HG03064 (cell line): Measurements from ENCODE around the gene TOP3B.

Experiments used
- ATAC-seq: cut with Tn5 transposase; IDR thresholded peaks from one replicate; pipeline ENCODE4 v1.9.1; 2021; ENCODE audit warnings: low read depth; ENCODE audit not compliant: unreplicated experiment

The TOP3B gene

GRCh38 chr22:21984793-21985192 lies 2.2 kb upstream of the TOP3B start:
- ATAC-seq: no peak

GRCh38 chr22:21981874-21982273 lies 713 bp downstream of the TOP3B start:
- ATAC-seq: no peak

DNA sequence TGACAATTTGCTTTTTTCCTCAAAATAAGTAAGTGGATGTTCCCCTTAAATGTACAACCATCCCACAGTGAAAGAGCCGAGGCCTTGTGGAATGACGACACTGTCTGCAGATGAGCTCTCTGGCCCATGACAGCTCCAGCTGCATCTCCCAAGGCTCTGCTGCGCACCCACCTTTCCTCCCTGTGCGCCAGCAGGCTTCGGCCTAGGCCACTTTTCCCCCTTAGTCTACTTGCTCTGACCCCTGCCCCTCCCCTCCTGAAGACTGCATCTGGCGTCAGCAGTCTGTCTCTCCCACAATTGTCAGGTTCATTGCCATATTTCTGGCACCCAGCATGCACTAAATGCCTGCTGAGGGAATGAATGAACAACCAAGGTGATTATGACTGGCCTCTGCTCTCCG lies 2.0 kb downstream of the TOP3B start:
- ATAC-seq: no peak

DNA sequence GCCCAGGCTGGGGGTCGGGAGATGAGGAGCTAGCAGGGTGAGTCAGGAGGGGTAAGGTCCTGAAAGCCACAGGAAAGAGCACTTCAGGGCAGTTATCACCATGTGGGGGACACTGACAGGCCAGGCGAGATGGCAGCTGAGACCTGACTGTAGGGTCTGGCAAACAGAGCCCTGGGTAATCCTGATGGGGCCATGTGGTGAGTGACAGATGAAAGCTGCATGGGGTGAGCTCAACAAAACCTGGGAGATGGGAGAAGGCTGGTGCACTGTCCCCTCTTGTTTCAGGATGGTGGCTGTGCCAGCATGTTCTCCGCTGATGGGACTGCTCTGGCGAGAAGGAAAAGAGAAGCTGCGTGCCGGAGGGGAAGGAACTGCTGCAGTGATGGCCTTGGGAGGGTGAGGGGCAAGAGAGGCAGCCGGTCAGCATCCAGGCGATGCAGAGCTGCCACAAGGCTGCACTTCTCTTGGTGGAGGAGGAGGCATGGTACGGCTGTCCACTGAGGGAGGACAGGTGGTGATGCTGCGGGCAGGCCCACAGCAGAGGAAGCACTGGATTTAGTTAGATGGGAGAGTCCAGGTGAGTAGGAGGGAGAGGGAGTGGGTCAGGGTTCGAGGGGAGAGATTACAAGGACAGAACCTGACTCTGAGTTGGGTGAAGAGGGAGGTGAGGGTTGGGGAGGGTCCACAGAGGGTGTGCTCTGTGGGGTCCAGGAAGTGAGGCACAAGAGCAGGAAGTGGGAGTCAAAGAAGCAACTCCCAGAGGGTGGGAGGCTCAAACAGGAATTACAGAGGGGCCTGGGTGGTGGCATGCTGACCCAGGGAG lies 3.8 kb downstream of the TOP3B start:
- no peak for ATAC-seq

- no peak for ATAC-seq
These were observed 4.8 kb downstream of the TOP3B start for GRCh38 chr22:21977814-21978213.

- ATAC-seq: no peak
These were observed 6.7 kb downstream of the TOP3B start for GRCh38 chr22:21975854-21976345.

DNA sequence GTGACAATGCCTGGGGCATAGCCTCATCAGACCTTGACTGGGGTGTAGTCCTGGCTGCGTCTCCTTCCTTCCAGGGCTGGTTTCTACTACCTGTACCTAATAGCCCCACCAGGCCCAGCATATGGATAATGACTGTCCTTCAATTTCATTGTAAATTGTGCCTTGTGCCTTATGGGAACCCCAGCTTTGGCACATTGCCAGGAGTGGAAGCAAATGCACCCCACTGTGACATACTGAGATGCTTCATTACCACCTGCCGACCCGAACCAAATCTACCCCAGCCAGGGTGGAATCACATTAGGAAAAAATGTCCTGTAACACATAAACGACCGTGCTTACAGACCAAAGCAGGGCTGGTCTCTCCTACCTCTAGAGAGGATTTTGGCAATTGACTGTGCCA lies 7.3 kb downstream of the TOP3B start:
- ATAC-seq: no peak

DNA sequence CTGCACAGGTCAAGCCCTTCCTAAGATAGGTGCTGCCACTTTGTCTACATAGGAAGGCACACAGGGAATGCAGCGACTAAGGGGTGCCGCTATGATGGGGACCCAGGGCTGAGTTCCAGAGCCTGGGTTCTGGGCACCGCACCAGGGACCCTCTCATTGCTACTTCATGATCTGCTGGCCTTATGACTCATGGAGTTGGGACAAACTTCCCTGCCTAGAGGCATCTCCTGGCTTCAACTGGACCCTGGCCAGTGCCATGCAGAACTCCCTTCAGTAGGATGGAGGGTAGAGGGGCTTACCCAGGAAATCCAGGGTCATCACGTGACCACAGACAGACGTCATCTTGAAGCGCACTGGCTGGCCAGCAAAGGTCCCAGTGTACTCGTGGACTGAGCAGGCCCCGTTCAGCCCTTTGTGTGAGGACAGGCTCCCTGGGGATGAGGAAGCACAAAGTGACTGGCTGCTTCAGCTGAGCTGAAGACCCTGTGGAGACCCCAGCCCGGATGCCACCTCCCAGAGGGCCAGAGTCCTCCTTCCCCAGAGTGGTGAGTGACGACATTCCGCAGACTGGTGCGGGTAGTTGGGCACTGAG lies 8.4 kb downstream of the TOP3B start:
- no peak for ATAC-seq

DNA sequence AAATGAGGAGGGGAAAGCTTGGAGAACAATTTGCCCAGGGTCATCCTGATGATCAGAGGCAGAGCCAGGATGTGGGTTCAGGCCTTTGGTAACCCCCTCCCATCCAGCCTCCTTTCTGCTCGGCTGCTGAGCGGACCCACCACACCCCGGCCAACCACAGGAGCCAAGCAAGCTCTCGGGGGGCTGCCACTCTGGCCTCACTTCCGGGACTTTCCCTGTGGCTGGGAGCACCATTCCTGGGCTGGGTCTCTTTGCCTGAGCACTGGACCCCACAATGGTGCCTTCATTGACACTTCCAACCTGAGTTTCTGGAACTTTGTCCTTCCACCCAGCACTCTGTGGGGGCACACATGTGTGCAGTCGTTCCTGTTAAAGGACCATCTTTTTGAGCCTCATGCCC lies 9.8 kb downstream of the TOP3B start:
- ATAC-seq: no peak

GRCh38 chr22:21972293-21972779 lies 10.3 kb downstream of the TOP3B start:
- ATAC-seq: no peak

- ATAC-seq: no peak
These were observed 10.7 kb downstream of the TOP3B start for GRCh38 chr22:21971858-21972275.

DNA sequence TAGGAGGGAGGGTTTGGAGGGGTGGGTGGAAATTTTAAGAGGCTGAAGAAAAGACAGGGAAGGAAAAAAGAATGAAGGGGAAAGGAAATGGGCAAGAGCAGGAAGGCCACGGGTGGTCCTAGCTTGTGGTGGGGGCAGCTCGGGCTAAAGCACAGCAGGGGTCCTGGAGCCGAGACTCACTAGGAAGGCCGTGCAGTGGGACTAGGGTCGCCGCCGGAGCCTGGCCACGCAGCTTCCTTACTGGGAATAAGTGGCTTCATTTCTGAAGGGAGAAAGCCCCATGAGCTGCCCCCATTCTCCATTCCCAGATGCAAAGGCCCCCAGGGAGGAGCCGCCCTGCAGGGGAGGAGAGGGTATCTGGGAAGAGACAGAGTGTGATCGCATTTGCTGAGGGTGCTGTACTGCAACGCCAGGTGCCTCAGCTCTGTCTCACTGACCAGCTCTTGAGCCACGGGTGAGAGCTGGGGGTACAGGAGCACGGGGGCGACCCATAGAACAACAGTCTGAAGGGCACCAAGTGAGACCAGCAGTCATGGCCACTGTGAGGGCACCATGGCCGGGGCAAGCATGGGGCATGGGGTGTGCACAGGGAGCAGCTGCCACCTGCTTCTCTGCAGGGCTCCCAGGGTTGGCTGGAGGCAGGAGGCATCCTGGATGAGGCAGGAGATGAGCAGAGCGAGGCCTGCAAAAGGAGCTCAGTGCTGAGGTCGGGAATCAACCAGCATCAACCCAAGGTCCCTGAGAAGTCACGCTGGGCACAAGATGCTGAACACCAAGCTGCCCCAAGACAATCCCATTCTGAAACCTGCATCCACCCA lies 11.6 kb downstream of the TOP3B start:
- ATAC-seq: no peak

- no peak for ATAC-seq
These were observed 12.4 kb downstream of the TOP3B start for GRCh38 chr22:21970037-21970799.

DNA sequence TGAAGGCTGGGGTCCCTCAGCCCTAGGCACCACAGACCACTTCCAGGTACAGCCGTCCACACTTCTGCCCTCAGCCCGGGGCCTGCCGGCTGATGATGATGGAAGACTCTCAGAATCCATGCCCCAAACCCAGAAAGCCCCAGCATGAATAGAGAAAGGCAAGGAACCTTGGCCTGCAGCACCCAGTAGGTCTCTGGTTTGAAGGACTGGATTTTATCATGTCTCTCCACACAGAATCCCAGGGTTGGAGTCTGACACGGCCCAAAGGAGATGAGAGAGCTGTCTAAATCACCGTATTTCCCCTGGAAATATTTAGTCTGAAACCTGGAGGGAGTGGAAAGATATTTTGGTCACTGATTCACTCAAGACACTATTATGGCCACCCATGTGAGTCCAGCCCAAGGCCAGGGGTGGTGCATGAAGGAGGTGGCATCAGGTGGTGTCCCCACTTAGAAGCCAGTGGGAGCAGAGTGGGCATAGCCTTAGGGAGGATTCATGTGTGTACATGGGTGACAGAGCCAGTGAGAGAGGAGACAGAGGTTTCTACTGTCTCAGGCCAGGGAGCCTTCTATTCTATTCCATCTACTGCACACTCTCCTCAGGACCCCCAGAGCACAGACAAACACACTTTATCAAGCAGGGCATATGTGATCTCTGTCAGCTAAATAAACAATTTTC lies 14.0 kb downstream of the TOP3B start:
- no peak for ATAC-seq

DNA sequence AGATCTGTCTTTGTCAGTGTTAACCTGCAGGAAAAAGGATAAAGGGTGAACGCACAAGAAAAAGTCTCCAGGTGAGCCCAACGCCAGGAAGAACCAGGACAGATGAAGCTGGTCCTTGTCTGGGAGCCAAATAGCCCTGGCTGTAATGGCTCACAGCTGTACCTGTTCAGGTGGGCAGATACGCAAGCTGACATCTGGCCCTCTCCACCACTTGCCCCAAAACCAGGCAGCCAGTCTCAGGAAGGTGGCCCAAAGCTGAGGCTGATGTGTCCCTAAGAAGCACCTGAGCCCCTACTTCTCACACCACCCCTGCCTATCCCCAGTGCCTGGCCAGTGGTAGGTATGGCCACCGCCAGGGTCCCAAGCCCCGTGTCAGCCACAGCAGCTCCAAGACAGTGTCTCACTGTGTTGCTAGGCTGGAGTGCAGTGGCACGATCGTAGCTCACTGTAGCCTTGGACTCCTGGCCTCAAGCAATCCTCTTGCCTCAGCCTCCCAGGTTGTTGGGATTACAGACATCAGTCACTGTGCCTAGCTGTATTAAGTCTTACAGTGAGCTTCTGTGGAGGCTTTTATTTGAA lies 14.8 kb downstream of the TOP3B start:
- no peak for ATAC-seq

- ATAC-seq: no peak
These were observed 15.7 kb downstream of the TOP3B start for GRCh38 chr22:21966643-21967516.

- no peak for ATAC-seq
These were observed 16.8 kb downstream of the TOP3B start for GRCh38 chr22:21965762-21966288.

DNA sequence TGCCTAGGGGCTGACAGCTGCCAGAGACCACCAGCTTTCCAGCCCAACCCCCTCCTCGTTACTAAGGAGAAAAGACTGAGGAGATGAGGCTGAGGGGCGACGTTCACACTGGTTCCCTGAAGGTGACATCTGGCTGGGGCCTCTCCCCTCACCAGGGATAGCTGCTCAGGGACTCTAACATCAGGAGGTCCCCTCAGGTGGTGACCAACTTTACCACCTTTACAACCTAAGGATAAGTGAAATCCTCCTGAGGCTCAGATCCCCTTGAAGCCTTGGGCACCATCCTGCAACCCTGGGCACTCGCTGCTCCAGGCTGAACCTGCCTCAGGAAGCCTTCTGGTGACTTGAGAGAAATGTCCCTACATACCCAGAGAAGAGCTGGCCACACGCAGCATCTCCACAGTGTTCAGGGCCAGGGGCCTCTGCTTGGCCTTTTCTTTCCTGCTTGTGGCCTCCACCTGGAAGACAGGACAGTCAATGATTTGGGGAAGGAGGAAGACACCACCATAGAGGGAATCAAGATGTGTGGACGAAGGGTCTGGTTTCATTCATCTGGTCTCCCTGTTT lies 17.6 kb downstream of the TOP3B start:
- no peak for ATAC-seq
